NCI-H2029 treated with DMSO at 0.1 percent for 48 hours (cell line): Measurements from ENCODE around the gene DLG2.
"Not testable (repeated sequence)": the region's sequence is repeated elsewhere in the genome, so short reads cannot be mapped to it uniquely, and the experiment has no call there.

Experiments
- DNase-seq: peaks from one replicate; lab custom pipeline; 2025; lab: John Stamatoyannopoulos, UW

DLG2 gene

DNA sequence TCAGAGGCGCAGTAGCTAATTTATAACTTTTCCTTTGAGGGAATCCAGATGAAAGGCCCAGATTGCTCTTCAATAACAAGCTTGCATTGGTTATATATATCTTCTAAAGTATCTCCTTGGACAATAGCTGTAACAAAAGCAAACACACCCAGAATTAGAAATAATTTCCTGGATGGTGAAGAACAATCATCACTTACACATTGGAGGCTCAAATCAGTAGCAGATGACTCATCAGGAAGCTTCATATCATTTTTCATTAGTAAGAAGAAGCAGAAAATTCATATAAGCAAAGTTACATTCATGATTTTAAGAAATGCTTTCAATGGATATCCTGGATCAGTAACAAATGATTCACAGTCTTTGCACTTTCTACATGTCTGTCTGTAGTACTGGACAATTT is 2167.3 kb downstream of the DLG2 start:
- DNase-seq, result no peak

DNA sequence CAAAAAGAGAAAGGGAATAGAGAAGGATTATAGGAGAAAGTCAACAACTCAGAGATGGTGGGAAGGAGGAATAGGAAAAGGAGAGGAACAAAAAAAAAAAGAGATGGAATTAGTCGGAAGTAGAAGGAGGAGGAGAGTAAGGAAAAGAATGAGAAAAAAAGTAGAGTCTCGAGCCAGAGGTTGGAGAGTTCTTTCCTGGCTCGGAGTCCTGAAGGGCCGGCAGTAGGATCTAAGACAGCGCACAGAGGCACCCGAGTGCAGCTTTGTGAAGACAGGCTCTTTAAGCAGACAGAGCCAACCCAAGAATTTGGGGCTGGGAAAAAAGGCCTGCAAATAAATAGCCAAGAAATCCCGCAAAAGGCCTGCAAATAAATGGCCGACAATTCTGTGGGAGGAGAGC is 2170.6 kb downstream of the DLG2 start:
- no peak for DNase-seq

DNA sequence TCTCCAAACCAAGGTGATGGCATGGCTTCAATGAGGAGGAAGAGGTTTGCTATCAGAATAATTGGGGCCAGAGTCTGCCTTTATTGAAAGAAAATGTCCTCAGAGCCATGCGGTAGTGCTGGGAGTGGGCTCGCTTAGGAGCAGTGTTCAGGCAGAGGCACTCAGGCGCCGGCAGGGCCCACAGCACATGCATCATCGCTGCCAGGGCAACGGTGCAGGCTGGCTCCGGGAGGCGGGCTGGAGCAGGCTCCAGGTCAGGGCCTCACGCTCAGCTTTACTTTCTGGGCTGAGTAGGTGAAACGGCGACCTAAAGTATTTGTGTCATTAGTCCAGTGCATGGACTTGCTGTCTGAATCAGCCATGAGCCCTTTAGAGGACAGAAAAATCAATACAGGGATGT is 2171.1 kb downstream of the DLG2 start:
- DNase-seq, result no peak

DNA sequence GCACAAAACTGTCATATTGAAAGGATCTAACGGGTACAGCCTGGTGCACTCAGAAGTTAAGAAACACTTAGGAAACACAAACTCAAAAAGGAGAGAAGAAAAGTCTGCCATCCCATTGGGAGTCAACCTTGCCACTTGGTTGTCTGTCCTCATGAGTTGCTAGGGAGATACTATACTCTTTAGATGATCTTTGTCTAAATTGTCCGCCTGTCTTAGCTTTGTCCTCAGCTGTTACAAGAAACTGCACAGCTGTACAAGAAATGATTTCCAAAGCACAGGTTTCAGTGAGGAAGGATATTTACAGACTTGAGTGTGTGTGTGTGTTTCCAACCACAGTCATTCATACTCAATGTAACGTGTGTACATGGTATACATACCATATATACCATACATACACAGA is 2171.8 kb downstream of the DLG2 start:
- DNase-seq, result no peak

DNA sequence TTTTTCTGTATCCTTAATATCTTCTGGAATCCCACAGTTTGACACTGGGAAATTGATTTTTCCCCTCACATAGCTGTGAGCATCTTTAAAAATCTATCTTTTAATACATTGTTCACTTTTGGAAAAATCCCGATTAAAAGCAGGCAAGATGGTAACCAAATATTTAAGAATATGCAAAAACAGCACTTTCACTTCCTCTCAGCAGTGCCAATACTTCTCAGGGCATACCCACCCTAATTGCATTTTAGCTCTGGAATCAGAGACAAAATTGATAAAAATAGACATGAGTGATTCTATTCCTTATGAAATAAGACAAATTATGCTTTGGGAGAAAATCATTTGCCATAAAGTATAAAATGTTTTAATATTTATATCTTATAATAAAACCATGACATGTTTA is 2172.5 kb downstream of the DLG2 start:
- DNase-seq, result no peak

DNA sequence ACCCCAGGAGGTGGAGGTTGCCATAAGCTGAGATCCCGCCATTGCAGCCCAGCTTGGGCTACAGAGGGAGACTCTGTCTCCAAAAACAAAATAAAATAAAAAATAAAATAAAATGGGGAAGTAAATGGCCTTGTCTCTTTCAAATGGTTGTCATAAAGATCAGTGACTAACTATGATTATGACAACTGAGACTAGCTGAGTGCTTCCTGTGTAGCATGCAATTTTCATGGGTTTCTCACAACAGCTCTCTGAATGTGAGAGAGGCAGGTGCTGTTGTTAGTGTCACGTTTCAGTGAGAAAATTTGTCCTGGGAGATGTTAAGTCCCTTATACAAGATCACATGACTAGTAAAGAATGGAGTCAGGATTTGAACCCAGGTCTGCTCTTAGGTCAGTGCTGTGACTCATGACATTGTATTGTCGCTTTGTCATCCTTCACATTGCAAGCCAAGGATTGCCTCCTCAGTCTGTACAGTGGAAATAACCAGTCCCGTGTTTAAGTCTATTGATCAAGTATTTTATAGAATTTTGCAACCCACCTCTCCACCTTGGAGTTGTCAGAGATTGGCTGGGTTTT is 2177.7 kb downstream of the DLG2 start:
- DNase-seq, result no peak

DNA sequence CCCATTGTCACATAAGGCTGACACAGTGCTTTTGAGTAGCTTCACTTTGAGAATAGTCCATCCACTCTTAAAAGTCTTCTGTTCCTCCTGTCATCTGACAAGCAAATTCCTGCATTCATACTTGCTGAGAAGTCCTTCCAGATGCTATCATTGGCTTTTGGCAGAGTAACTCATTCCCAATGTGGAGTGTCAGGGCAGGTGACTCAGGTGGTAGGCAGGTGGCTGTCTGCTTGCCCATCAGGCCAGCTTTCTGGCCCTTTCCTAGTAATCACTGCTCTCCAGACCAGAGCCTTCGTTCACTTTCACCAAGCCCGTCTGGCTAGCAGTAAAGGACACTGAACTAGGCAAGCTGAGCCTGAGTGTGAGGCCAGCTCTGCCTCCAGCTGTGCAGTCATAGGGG is 2178.5 kb downstream of the DLG2 start:
- DNase-seq, result no peak

DNA sequence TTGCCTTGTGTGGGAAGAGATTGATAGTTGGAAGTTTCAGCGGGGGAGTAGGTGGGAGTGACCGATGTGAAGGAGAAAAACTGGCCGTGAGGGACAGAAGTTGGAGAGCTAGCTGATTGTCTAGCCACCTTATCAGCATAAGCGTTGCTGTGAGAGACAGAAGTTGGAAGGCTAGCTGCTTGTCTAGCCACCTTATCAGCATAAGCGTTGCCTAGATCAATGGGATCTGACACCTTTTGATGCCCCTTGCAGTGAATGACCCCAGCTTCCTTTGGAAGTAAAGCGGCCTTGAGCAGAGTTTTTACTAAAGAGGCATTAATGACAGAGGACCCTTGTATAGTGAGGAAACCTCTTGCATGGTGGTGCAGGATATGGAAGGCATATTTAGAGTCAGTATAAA is 2183.3 kb downstream of the DLG2 start:
- not testable (repeated sequence) for DNase-seq

DNA sequence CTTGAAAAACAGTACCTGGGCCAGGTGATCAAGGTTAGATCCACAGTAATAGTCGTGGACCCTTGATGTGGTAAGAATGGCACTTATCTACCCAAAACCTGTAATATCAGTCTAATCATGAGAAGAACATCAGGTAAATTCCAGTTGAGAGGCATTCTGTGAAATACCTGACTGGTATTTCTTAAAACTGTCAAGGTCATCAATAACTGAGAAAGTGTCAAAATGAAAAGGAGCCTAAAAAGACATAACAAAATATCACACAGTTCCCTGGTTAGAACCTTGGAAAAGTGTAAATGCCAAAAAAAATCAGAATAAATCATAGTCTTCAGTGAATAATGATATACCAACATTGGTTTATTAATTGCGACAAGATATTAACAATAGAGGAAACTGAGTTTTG is 2185.5 kb downstream of the DLG2 start:
- no peak for DNase-seq

DNA sequence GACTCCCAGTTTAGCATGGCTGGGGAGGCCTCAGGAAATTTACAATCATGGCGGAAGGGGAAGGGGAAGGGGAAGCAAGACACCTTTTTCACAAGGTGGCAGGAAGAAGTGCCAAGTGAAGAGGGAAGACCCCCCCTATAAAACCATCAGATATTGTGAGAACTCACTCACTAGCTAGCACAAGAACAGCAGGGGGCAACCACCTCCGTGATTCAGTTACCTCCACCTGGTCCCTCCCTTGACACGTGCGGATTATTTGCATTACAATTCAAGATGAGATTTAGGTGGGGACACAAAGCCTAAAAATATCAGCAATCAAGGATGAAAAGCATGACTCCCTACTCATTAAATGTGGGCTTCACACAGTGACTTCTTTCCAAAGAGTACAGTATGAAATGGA is 2186.0 kb downstream of the DLG2 start:
- no peak for DNase-seq

DNA sequence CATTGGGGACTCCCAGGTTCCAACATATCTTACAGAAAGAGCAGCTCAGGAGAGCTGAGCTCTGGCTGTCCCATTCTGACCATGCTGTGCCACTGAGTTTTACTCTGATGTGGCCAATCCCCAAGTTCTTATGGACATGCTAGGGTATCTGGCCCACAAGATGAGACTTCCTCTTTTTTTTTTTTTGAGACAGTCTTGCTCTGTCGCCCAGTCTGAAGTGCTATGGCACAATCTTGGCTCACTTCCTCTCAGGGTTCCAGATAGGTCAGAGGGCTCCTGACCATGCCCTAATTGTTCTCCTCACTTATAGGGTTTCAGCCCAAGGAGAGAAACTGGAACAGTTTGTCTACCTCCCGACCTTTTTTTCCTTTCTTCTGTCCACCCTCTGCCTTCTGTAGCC is 2188.7 kb downstream of the DLG2 start:
- no peak for DNase-seq

DNA sequence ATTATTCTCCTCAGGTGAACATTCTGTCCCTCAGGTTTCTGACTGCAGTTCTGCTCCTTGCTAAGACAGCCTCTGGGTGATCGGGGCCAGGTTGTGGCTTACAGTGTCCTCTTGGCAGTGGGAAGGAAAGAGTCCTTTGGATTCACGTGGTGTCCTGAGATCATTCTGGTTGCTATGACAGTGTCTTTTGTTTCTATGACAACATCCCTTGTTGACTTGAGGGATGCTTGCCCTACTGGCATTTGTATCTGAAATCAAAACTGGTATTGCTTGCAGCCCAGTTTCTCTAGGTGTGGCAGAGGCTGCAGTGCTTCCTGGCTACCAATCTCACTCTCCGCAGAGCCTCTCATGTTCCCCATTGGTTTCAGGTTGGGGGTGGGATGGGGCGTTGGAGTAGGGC is 2189.2 kb downstream of the DLG2 start:
- no peak for DNase-seq

DNA sequence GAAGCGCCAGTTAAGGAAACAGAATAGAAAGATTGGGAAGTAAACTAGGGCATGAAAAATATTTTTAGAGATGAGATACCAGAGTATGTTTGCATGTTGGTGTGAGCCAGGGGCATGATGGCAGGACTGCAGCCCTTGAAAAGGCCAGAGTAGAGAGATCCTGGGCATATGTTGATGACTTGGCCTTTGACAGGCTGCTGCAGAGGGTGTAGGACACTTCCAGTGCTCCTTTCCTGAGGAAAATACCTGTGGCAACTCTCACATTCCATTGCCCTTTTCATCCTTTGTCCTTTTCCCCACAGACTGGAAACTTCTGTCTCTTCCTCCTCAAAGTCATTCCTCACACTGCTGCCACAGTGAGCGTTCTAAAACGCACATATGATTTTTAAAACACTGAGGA is 2190.3 kb downstream of the DLG2 start:
- DNase-seq, result no peak

DNA sequence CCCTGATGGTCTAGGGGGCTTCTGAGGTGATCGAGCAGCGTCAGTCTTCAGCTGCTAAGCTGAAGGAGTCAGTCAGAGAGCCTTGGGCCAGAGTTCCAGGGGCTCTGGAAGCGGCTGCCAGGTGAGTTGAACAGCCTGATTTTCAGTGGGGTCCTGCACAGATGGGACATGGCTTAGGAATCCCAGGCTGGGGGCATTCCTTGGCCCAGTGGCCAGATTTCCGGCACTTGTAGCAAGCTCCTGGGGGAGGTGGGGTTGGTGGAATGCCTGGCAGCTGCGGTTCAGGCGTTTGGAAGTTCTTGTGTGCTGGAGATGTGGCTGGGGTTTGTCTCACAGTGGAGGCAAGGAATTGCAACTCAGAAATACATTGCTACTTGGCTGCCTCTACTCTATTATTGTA is 2192.3 kb downstream of the DLG2 start:
- DNase-seq, result not testable (repeated sequence)

DNA sequence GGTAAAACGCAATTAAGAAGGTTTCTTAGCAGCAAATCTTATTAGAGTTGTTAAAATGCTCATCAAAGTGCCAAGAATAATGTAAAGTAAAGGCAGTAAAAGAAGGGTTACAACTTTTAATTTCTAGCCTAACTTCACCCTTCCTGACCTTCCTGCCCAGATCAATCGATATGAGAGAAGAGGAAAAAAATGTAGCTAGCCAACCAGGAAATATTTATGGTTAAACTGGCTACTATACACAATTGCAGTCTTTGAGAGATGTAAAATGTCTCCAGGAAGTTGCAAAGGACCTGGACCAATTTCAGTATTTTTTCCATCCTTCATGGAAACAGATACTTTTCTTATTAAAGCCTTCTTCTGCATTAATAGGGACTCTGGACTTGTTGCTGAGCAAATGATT is 2199.2 kb downstream of the DLG2 start:
- no peak for DNase-seq

DNA sequence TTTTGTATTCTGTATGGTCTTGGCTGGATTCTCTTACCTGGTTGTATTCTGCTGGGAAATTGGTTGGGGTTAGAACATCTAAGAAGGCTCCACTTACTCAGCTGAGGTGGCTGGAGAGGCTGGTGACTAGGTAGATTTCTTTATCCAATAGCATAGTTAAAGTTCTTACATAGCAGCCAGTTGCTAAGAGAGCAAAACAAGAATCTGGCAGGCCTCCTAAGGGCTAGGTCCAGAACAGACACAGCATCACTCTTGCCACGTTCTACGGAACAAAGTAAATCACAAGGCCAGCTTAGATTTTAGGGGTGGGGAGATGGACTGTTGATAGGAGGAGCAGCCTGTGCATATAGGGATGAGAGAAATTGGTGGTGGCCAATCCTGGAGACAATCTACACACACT is 2199.6 kb downstream of the DLG2 start:
- no peak for DNase-seq

DNA sequence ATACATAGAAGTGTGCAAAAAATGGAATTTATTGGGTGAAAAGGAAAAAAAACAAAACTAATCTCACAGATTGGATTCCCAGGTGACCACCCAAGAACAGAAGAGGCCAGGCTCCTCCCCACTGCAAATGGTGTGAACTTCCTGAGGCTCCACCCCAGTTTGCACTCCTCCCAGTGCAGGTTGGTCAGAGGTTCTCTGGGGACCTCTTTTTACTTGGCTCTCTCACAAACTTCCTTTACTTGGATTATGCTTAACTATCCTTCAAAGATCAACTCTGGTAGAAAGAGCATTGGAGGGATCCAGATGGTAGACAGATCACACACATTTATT is 2202.0 kb downstream of the DLG2 start:
- DNase-seq, result no peak

DNA sequence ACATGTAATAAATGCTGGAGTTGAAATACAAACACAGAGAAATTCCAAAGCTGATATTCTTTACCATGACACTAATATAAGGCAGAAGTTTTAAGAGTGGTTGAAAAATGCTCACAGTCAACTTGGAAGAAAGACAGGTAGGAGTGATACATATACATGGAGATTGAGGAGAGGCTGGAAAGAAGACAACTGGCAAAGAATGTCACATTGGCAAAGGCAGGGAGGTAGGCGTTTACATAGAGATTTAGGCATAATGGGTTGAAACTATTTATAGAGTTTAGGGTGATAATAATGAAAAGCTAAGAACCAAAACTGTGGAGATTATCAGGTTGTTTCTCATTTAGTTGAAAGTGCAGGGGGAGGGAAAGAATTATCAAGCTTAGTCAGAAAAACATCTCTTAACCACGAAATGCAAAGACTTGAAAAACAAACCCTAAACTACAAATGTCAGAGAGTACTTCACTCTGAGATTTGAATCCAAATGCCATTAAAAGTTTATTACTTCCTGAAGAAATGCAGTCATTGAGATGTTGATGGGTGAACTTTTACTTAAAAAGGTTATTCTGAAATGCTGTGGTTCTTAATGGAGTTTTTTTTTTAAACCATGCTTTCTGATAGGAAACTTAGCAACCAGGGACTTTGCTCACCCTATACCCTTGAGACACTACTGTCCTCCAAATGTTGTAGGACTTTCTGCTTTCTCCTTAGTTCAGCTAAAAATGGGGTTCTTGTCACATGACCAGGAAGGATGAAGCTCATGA is 2202.6 kb downstream of the DLG2 start:
- DNase-seq, result no peak

DNA sequence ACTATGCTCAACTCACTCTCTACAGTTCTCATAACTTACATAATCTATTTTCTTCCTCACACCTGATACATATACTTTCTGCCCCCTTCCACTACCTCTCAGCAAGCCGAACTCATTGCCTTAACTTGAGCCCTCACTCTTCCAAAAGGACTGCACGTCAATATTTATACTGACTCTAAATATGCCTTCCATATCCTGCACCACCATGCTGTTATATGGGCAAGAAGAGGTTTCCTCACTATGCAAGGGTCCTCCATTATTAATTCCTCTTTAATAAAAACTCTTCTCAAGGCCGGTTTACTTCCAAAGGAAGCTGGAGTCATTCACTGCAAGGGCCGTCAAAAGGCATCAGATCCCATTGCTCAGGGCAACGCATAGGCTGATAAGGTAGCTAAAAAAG is 2204.5 kb downstream of the DLG2 start:
- not testable (repeated sequence) for DNase-seq

DNA sequence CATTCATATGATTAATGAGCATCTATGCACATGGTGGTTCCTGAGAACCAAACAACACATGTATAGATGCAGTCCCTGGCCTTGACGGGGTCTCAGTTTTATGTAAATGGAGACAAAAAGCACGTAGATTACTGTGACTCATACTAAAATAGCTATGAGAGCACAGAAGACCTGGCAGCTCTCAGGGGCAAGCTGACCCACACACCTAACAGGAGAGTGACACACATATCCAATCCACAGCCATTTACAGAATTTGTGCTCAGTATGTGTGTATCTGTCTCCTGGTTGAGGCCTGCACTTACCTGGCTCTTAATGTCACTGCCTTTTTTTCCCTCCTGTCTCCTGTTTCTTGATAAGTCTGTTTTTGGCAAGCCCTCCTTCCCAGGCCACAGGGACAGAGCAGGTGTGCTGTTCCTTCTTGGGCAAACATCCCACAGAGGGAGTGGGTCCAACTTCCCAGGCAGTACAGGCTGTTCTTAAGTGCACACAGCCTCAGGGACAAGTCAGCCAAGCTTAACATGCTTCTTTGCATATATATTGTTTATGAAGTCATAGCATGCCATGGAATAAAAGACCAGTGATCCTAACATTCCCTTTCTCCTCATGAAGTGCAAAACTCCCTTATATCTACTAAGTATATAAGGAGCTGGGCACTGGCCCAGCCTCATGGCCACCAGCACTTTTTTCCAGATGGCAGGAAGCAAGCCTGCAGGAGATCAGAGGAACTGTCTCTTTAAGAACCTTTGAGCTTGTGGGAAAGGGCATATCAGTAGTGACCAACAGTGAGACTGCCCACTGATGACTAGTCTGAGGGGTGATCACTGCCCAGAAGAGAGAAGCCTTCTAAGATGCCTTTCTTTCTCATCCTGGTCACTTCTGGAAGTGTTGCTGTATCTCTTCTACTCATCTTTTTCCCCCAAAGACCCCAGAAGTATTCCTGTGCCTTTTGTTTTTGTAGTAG is 2216.3 kb downstream of the DLG2 start:
- no peak for DNase-seq

DNA sequence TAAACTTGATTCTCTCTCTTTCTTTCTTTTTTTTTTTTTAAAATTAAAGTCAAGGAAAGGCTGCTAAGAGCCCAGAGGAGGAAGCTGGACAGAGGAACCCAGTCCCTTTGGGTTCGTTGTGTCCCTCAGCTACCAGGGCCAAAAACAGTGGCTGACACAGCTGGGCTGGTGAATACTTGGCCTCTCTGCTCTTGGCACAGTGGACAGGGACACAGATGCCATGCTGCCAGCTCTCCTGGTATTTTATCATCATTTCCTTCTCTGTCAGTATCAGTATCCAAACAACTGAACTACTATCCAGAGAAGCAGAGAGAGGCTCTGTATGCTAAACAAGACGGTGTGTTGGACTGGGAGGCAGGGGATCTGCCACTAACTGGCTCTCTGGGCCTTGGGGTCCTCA is 2217.3 kb downstream of the DLG2 start:
- DNase-seq, result no peak

DNA sequence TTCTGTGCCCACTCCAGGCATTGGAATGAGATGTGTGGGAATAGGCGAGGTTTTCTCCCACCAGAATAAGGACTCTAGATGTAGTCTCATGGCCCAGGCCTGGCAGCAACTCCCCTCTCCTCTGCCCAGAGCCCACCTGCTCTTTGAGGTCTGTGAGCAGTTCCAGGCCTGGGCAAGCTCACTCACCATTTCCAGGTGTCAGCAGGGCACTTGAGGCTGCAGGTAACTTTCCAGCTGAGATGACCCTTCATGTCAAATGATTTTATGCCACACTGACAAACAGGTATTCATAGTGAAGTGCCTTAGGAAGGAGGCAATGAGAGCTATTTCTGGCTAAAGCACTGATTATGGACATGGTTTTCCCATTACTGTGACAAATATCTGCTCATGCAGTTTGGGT is 2217.7 kb downstream of the DLG2 start:
- DNase-seq, result no peak

DNA sequence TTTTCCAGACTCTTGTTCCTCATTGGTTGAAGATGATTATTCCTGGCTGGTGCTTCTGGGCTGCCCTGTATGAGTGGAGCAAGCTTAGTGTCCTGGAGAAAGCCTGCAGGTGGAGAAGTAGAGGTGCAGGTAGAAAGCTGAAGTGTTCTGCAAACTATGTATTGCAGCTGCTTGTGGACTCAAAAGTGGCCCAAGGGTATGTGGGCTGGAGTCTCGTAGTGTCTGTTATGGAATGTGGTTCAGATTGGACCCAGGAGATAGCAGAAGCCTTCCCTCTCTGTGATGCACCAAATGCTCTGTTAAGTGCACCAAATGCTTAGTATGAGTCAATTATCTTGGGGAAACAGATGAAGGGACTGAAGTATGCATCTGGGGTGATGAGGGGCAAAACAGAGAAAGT is 2218.2 kb downstream of the DLG2 start:
- no peak for DNase-seq
